ENCODE measurements around the gene OR6J1. TPM values are rescaled to one million over a fixed set of nuclear protein-coding genes. Genes with fewer than 3 reads are reported as not detected.
"Not testable (repeated sequence)": the region's sequence is repeated elsewhere in the genome, so short reads cannot be mapped to it uniquely, and the experiment has no call there.

OR6J1 gene
- polyA plus RNA-seq, 1 experiment = not detected

- TF ChIP-seq, protein P1, sequence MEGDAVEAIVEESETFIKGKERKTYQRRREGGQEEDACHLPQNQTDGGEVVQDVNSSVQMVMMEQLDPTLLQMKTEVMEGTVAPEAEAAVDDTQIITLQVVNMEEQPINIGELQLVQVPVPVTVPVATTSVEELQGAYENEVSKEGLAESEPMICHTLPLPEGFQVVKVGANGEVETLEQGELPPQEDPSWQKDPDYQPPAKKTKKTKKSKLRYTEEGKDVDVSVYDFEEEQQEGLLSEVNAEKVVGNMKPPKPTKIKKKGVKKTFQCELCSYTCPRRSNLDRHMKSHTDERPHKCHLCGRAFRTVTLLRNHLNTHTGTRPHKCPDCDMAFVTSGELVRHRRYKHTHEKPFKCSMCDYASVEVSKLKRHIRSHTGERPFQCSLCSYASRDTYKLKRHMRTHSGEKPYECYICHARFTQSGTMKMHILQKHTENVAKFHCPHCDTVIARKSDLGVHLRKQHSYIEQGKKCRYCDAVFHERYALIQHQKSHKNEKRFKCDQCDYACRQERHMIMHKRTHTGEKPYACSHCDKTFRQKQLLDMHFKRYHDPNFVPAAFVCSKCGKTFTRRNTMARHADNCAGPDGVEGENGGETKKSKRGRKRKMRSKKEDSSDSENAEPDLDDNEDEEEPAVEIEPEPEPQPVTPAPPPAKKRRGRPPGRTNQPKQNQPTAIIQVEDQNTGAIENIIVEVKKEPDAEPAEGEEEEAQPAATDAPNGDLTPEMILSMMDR (IDR thresholded peaks at IDR 0.05; ENCODE audit: low read depth, low read length) = no peak
- Histone ChIP-seq H3K27ac (ENCODE audit: low read depth, low read length) (no peak overlapping the region), H3K4me3 (ENCODE audit: low read depth, low read length) (no peak overlapping the region), H3K9me3 (ENCODE audit: control insufficient read depth, insufficient read depth, low read length) (no peaks in the 10 kb centered on the region), H3K27me3 (ENCODE audit: control insufficient read depth, insufficient read depth, low read length) (no peaks in the 10 kb centered on the region)
- ChIA-PET POLR2A (no interaction called here), CTCF (no interaction called here)
- DNase-seq (ENCODE audit: low read depth, low spot score) = no peak
Observed at GRCh38 chr14:22626590-22626989, 17.6 kb downstream of the OR6J1 start.

- no peaks in the 10 kb centered on the region for H3K9me3 ChIP-seq (ENCODE audit: control insufficient read depth, insufficient read depth, low read length)
- no peak for DNase-seq (ENCODE audit: low read depth, low spot score)
- H3K27me3 ChIP-seq (ENCODE audit: control insufficient read depth, insufficient read depth, low read length) = no peaks in the 10 kb centered on the region
- CTCF ChIA-PET = interaction anchor here (0.5 kb wide), 1 partner anchor 41 kb away, joined by 4 read pairs; no protein-coding TSS in a partner anchor
- no peak overlapping the region for H3K27ac ChIP-seq (ENCODE audit: low read depth, low read length)
- POLR2A ChIA-PET = no interaction called here
- TF ChIP-seq, protein P1 (IDR thresholded peaks at IDR 0.05; ENCODE audit: low read depth, low read length) = no peak
- no peak overlapping the region for H3K4me3 ChIP-seq (ENCODE audit: low read depth, low read length)
Observed at GRCh38 chr14:22623047-22623446, 21.1 kb downstream of the OR6J1 start.

DNA sequence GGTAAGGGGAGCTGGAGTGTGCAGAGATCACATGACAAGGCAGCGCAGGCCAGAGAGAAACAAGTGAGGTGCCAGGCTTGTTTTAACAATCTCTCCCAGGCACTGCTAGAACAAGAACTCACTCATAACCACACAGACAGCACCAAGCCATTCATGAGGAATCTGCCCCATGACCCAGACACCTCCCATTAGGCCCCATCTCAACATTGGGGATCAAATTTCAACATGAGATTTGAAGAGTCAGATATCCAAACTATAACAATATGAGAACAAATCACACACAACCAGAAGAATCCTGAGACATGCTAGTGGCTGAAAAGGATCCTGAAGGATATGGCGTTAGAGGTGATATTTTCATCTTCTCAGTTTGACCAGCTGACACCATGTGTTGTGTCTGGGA, 21.9 kb downstream of the OR6J1 start:
- Histone ChIP-seq H3K27me3 (ENCODE audit: control insufficient read depth, insufficient read depth, low read length) (no peaks in the 10 kb centered on the region), H3K9me3 (ENCODE audit: control insufficient read depth, insufficient read depth, low read length) (no peaks in the 10 kb centered on the region), H3K27ac (ENCODE audit: low read depth, low read length) (no peak overlapping the region), H3K4me3 (ENCODE audit: low read depth, low read length) (no peak overlapping the region)
- TF ChIP-seq, protein P1 (IDR thresholded peaks at IDR 0.05; ENCODE audit: low read depth, low read length) = no peak
- CTCF ChIA-PET = no interaction called here
- DNase-seq (ENCODE audit: low read depth, low spot score) = no peak
- POLR2A ChIA-PET = no interaction called here

GRCh38 chr14:22615765-22616164, 28.4 kb downstream of the OR6J1 start:
- H3K9me3 ChIP-seq (ENCODE audit: control insufficient read depth, insufficient read depth, low read length); H3K27me3 ChIP-seq (ENCODE audit: control insufficient read depth, insufficient read depth, low read length); POLR2A ChIA-PET; H3K4me3 ChIP-seq (ENCODE audit: low read depth, low read length); H3K27ac ChIP-seq (ENCODE audit: low read depth, low read length); DNase-seq (ENCODE audit: low read depth, low spot score): not testable (repeated sequence)
- CTCF ChIA-PET = interaction anchor here (1.1 kb wide), 1 partner anchor 59 kb away, joined by 4 read pairs; no protein-coding TSS in a partner anchor

DNA sequence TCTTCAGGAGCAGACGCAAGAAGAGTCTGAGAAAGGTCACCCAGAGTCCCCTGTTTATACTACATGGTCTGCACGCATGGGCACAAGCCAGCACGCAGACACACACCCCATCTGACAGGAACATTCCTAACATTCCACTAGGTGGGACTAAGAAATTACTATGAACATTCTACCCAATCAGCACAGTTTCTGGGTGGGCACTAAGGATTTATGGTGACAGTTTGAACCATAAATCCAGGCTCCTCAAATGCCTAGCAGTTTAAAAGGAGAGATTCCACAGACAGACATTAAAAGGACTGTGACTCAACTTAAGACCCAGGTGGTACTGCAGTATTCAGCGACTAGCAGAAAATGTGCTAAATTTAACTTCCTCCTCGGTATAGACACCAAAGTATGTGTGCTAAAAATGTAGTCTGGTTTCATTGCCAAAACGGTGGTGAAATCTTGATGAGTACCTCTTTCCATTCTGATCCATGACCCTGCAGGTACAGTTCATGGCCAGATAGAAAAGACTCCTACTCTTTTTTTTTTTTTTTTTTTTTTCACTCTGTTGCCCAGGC, 29.8 kb downstream of the OR6J1 start:
- H3K4me3 ChIP-seq (ENCODE audit: low read depth, low read length) = no peak overlapping the region
- DNase-seq (ENCODE audit: low read depth, low spot score) = peak; percentile 84
- ChIA-PET CTCF (interaction anchor here (1.2 kb wide), 2 partner anchors 58 to 259 kb away, joined by 3 read pairs; no protein-coding TSS in a partner anchor), POLR2A (interaction anchor here (0.7 kb wide), 1 partner anchor 294 kb away, joined by 9 read pairs; no protein-coding TSS in a partner anchor)
- TF ChIP-seq, protein P1 (IDR thresholded peaks at IDR 0.05; ENCODE audit: low read depth, low read length) = no peak
- peak overlapping the region; percentile 82 for H3K27ac ChIP-seq (ENCODE audit: low read depth, low read length)
- no peaks in the 10 kb centered on the region for H3K27me3 ChIP-seq (ENCODE audit: control insufficient read depth, insufficient read depth, low read length)
- no peaks in the 10 kb centered on the region for H3K9me3 ChIP-seq (ENCODE audit: control insufficient read depth, insufficient read depth, low read length)
